Lower leg skin (tissue), 4 donors: Measurements from ENCODE around the gene THOC1. TPM values are rescaled to one million over a fixed set of nuclear protein-coding genes. Genes with fewer than 3 reads are reported as not detected.

Source experiments
- DNase-seq, 2 donors: peaks; one replicate each; pipeline ENCODE4 v3.0.0-alpha.2; 2019; ENCODE audit warnings: low spot score in 2 of 2
- H3K4me3 ChIP-seq: fragments of 200-600 bp; sonication (generic); 2 replicates; pipeline ENCODE4 v1.5.1; 2017; ENCODE audit warnings: mild to moderate bottlenecking, low read depth; ENCODE audit not compliant: poor library complexity, severe bottlenecking
- POLR2A ChIP-seq, 2 donors: fragments of 450-650 bp; IDR thresholded peaks; one replicate each; pipeline ENCODE4 v1.6.1; 2016 to 2017; ENCODE audit warnings: antibody characterized with exemption in 2 of 2, mild to moderate bottlenecking in 1 of 2, moderate library complexity in 1 of 2
- whole genome bisulfite sequencing, 2 donors: methylation state at CpG; one replicate each; pipeline ENCODE4 v1.1.5; 2018; 5-methylcytosine and 5-hydroxymethylcytosine counted together
- intact Hi-C: fragments of 100-400 bp; cut with DNase I; formaldehyde crosslinking; loops from one replicate; pipeline ENCODE4 v1.15.0; 2023; ENCODE audit warnings: low total_unique reads
- total RNA-seq, 4 donors: library from RNA; depleted of rRNA; stranded (reverse); fragments of >200 nt; gene quantifications; one replicate each; pipeline ENCODE4 v1.1.0, GENCODE V29; 2016
- TF ChIP-seq, protein P1 (sequence below), 3 donors: fragments of 450-650 bp; IDR thresholded peaks; one replicate each; pipeline ENCODE4 v1.5.1; 2016; ENCODE audit warnings: antibody characterized with exemption in 3 of 3, mild to moderate bottlenecking in 3 of 3, moderate library complexity in 2 of 3

Gene THOC1
- total RNA-seq, 4 donors from 2014 or later = 28.8 to 61.6 (median 38.2) TPM

DNA sequence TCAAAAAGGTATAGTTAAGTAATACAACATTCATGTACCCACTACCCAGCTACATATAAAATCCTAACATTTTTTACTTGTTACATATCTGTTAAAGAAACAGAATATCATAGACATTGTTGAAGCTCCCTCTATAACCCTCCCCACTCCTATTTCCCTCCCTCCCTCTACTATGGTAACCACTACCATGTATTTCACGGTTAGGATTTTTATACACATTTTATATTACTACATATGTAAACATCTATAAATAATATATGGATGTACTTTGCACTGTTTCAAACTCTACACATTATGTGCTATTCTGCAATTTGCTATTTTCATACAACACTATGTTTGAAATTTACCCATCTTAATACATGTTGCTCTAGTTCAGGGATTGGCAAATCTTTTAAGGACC lies 36.3 kb downstream of the THOC1 start:
- TF ChIP-seq POLR2A (IDR thresholded peaks at IDR 0.05) = no peak
- TF ChIP-seq, protein P1, sequence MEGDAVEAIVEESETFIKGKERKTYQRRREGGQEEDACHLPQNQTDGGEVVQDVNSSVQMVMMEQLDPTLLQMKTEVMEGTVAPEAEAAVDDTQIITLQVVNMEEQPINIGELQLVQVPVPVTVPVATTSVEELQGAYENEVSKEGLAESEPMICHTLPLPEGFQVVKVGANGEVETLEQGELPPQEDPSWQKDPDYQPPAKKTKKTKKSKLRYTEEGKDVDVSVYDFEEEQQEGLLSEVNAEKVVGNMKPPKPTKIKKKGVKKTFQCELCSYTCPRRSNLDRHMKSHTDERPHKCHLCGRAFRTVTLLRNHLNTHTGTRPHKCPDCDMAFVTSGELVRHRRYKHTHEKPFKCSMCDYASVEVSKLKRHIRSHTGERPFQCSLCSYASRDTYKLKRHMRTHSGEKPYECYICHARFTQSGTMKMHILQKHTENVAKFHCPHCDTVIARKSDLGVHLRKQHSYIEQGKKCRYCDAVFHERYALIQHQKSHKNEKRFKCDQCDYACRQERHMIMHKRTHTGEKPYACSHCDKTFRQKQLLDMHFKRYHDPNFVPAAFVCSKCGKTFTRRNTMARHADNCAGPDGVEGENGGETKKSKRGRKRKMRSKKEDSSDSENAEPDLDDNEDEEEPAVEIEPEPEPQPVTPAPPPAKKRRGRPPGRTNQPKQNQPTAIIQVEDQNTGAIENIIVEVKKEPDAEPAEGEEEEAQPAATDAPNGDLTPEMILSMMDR (IDR thresholded peaks at IDR 0.05) = no peak
- DNase-seq = no peak
- 95 to 100% methylated on average over 1 of the region's 1 CpG for whole genome bisulfite sequencing, 2 donors
- H3K4me3 ChIP-seq = no peak overlapping the region
- intact Hi-C loops = no loop called here

DNA sequence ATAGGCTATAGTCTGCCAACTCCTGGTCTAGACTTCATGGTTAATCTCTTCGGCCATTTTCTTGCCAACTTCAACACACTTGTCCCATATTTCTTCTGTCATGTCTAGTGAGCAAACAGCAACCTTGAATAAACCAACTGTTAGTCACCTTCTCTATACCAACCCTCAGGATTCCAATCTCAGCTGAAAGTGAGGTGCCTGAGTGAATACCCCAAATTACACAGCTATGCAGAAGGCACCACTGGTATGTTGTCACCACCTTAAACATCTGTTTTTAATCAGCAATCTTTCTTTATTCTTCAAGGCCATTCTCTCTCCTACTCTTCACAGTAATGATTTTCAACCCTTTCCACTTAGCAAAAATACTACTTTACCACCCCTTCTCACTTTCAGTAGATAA lies 39.3 kb downstream of the THOC1 start:
- intact Hi-C loops = no loop called here
- no peak for TF ChIP-seq POLR2A (IDR thresholded peaks at IDR 0.05)
- TF ChIP-seq, protein P1 (IDR thresholded peaks at IDR 0.05) = no peak
- 90 to 97% methylated on average over 1 of the region's 1 CpG for WGBS, 2 donors
- H3K4me3 ChIP-seq = no peak overlapping the region
- DNase-seq = no peak

DNA sequence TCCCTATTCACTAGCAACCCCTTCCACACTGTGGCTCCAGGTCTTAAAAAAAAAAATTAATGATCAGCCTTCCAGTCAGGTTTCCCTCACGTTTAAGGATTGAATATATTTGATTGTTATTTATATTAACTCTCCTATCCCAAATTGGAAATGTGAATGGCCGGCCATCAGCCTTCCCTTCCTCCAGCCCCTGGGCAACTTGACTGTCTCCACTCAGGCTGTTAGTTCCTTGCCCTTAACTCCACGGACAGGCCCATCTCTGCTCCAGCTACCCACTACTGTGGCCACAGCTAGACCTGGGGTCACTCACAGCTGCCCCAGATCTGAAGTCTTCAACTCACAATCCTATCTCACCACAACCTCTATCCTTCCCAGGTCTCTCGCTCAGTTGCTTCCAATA lies 39.9 kb downstream of the THOC1 start:
- TF ChIP-seq, protein P1 (IDR thresholded peaks at IDR 0.05) = no peak
- no peak for TF ChIP-seq POLR2A (IDR thresholded peaks at IDR 0.05)
- intact Hi-C loops = no loop called here
- no peak overlapping the region for H3K4me3 ChIP-seq
- 87 to 89% methylated on average over 4 of the region's 4 CpGs for WGBS, 2 donors
- DNase-seq = no peak

DNA sequence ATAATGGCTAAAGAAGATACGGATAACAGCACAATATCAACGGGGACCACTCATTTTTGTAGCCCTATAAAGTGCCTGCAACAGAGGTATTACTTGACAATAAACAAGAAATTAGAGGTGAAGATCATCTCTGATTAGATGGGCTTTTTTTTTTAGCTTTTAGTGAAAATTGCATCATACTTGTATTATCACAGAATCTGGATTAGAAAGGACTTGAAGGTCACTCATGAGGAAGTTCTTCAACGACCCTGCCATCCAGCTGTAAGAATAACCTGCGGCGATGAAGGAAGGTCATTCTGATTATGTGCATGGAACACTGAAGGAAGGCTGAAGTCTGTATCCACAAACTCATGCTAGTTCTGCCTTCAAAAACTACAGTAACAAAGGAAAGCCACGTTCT lies 40.5 kb downstream of the THOC1 start:
- DNase-seq = no peak
- intact Hi-C loops = no loop called here
- WGBS, 2 donors = 90 to 92% methylated on average over 6 of the region's 6 CpGs
- no peak overlapping the region for H3K4me3 ChIP-seq
- TF ChIP-seq, protein P1 (IDR thresholded peaks at IDR 0.05) = no peak
- no peak for TF ChIP-seq POLR2A (IDR thresholded peaks at IDR 0.05)

DNA sequence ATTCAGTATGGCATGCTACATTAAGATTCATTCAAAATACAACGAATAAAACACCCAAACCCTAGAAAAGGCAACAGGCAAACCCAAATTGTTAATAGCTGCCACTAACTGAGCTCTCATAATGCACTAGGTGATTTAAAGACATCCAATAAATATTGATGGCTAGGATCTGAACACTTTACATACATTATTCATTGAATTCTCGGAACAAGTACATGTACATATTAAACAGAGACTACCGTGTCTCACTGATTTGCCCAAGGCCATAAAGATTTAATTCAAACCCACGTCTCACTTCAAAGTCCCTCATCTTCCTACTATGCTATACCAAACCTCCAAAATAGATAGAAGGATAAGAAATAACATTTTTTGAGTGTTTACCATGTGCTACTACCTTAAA lies 42.1 kb downstream of the THOC1 start:
- 79 to 87% methylated on average over 4 of the region's 4 CpGs for WGBS, 2 donors
- DNase-seq = no peak

DNA sequence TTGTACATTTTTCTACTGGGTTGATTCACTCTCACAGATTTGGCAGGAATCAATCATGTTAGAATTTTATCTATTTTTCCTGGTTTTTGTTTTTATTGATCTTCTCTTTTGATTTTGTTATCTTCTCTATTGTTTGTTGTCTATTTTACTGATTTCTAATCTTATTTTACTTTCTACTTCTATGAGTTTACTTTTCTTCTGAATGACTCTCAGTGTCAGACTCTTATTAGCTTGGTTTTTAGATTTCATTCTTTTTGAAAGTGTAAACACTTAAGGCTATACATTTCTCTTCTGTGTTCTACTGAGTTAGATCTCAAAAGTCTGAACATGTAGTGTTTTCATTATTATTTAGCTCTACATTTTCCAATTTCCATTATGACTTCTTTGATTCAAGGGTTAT lies 47.1 kb downstream of the THOC1 start:
- DNase-seq = no peak
- no peak for TF ChIP-seq POLR2A (IDR thresholded peaks at IDR 0.05)
- TF ChIP-seq, protein P1 (IDR thresholded peaks at IDR 0.05) = no peak
- no peak overlapping the region for H3K4me3 ChIP-seq
- intact Hi-C loops = no loop called here

More for the DNA sequence above, 42.1 kb downstream of the THOC1 start:
- intact Hi-C loops = no loop called here
- no peak for TF ChIP-seq POLR2A (IDR thresholded peaks at IDR 0.05)
- TF ChIP-seq, protein P1 (IDR thresholded peaks at IDR 0.05) = no peak
- H3K4me3 ChIP-seq = no peak overlapping the region
